ENCODE data around the gene METTL9.
"Not testable (repeated sequence)": the region's sequence is repeated elsewhere in the genome, so short reads cannot be mapped to it uniquely, and the experiment has no call there.

Gene METTL9

GRCh38 chr16:21603928-21604327, 4.6 kb downstream of the METTL9 start:
- Histone ChIP-seq H3K36me3 (ENCODE audit: insufficient read depth, low read length) (no peaks in the 10 kb centered on the region), H3K4me3 (no peak overlapping the region), H3K27ac (no peak overlapping the region), H3K9me3 (ENCODE audit: low read depth, low read length) (no peaks in the 10 kb centered on the region), H3K9ac (ENCODE audit: insufficient read length) (no peak overlapping the region)
- TF ChIP-seq EZH2 (IDR thresholded peaks at IDR 0.05) (no peak), FOXP2 (optimal IDR thresholded peaks at IDR 0.05; ENCODE audit: control extremely low read depth, extremely low read length, insufficient read depth) (no peak), POLR2AphosphoS5 (IDR thresholded peaks at IDR 0.05; ENCODE audit: borderline replicate concordance, low read depth, low read length) (no peak)
- DNase-seq (ENCODE audit: low read depth, low spot score): no peak

GRCh38 chr16:21605848-21606247, 6.5 kb downstream of the METTL9 start:
- not testable (repeated sequence) for DNase-seq (ENCODE audit: low read depth, low spot score); H3K36me3 ChIP-seq (ENCODE audit: insufficient read depth, low read length)

GRCh38 chr16:21608639-21609328, 9.4 kb downstream of the METTL9 start:
- Histone ChIP-seq H3K9me3 (ENCODE audit: low read depth, low read length) (no peaks in the 10 kb centered on the region), H3K27ac (peak overlapping the region; percentile 19), H3K36me3 (ENCODE audit: insufficient read depth, low read length) (peaks cover 2% of the 10 kb centered on the region; the same call in 1 of the 2 replicates), H3K9ac (ENCODE audit: insufficient read length) (no peak overlapping the region), H3K4me3 (no peak overlapping the region)
- TF ChIP-seq EZH2 (IDR thresholded peaks at IDR 0.05) (no peak), FOXP2 (optimal IDR thresholded peaks at IDR 0.05; ENCODE audit: control extremely low read depth, extremely low read length, insufficient read depth) (no peak), POLR2AphosphoS5 (IDR thresholded peaks at IDR 0.05; ENCODE audit: borderline replicate concordance, low read depth, low read length) (no peak)
- DNase-seq (ENCODE audit: low read depth, low spot score): no peak

More at GRCh38 chr16:21605848-21606247, 6.5 kb downstream of the METTL9 start:
- not testable (repeated sequence) for H3K9me3 ChIP-seq (ENCODE audit: low read depth, low read length); H3K27ac ChIP-seq; H3K9ac ChIP-seq (ENCODE audit: insufficient read length); H3K4me3 ChIP-seq

GRCh38 chr16:21610006-21610544, 10.7 kb downstream of the METTL9 start:
- TF ChIP-seq FOXP2 (optimal IDR thresholded peaks at IDR 0.05; ENCODE audit: control extremely low read depth, extremely low read length, insufficient read depth) (no peak), POLR2AphosphoS5 (IDR thresholded peaks at IDR 0.05; ENCODE audit: borderline replicate concordance, low read depth, low read length) (no peak), EZH2 (IDR thresholded peaks at IDR 0.05) (no peak)
- Histone ChIP-seq H3K9me3 (ENCODE audit: low read depth, low read length) (no peaks in the 10 kb centered on the region), H3K9ac (ENCODE audit: insufficient read length) (no peak overlapping the region), H3K27ac (no peak overlapping the region), H3K4me3 (no peak overlapping the region), H3K36me3 (ENCODE audit: insufficient read depth, low read length) (peaks cover 11% of the 10 kb centered on the region)
- DNase-seq (ENCODE audit: low read depth, low spot score): no peak

- DNase-seq (ENCODE audit: low read depth, low spot score): no peak
- H3K9ac ChIP-seq (ENCODE audit: insufficient read length): no peak overlapping the region
- H3K36me3 ChIP-seq (ENCODE audit: insufficient read depth, low read length): peaks cover 11% of the 10 kb centered on the region
Observed at GRCh38 chr16:21610766-21611165, 11.4 kb downstream of the METTL9 start.

GRCh38 chr16:21611198-21611555, 11.8 kb downstream of the METTL9 start:
- H3K4me3 ChIP-seq: peak overlapping the region; percentile 50
- H3K9me3 ChIP-seq (ENCODE audit: low read depth, low read length): no peaks in the 10 kb centered on the region
- peak overlapping the region; percentile 87 for H3K27ac ChIP-seq
- H3K36me3 ChIP-seq (ENCODE audit: insufficient read depth, low read length): peaks cover 13% of the 10 kb centered on the region
- TF ChIP-seq POLR2AphosphoS5 (IDR thresholded peaks at IDR 0.05; ENCODE audit: borderline replicate concordance, low read depth, low read length): no peak
- no peak for TF ChIP-seq FOXP2 (optimal IDR thresholded peaks at IDR 0.05; ENCODE audit: control extremely low read depth, extremely low read length, insufficient read depth)
- TF ChIP-seq EZH2 (IDR thresholded peaks at IDR 0.05): no peak
- DNase-seq (ENCODE audit: low read depth, low spot score): no peak
- H3K9ac ChIP-seq (ENCODE audit: insufficient read length): no peak overlapping the region

More at GRCh38 chr16:21610766-21611165, 11.4 kb downstream of the METTL9 start:
- Histone ChIP-seq H3K4me3 (0 out of 2 replicates have a peak overlapping the region, but pooled peaks have one; percentile 50), H3K9me3 (ENCODE audit: low read depth, low read length) (no peaks in the 10 kb centered on the region), H3K27ac (peak overlapping the region; percentile 87)
- TF ChIP-seq POLR2AphosphoS5 (IDR thresholded peaks at IDR 0.05; ENCODE audit: borderline replicate concordance, low read depth, low read length): no peak
- no peak for TF ChIP-seq EZH2 (IDR thresholded peaks at IDR 0.05)
- TF ChIP-seq FOXP2 (optimal IDR thresholded peaks at IDR 0.05; ENCODE audit: control extremely low read depth, extremely low read length, insufficient read depth): no peak

- no peaks in the 10 kb centered on the region for H3K9me3 ChIP-seq (ENCODE audit: low read depth, low read length)
- H3K27ac ChIP-seq: peak overlapping the region; percentile 87
- DNase-seq (ENCODE audit: low read depth, low spot score): no peak
- peak overlapping the region; percentile 50 for H3K4me3 ChIP-seq
- H3K9ac ChIP-seq (ENCODE audit: insufficient read length): peak overlapping the region; percentile 17
- peaks cover 19% of the 10 kb centered on the region for H3K36me3 ChIP-seq (ENCODE audit: insufficient read depth, low read length)
- TF ChIP-seq FOXP2 (optimal IDR thresholded peaks at IDR 0.05; ENCODE audit: control extremely low read depth, extremely low read length, insufficient read depth): no peak
- TF ChIP-seq POLR2AphosphoS5 (IDR thresholded peaks at IDR 0.05; ENCODE audit: borderline replicate concordance, low read depth, low read length): no peak
- TF ChIP-seq EZH2 (IDR thresholded peaks at IDR 0.05): no peak
Observed at GRCh38 chr16:21611556-21612384, 12.4 kb downstream of the METTL9 start.

GRCh38 chr16:21613361-21613760, 14.0 kb downstream of the METTL9 start:
- Histone ChIP-seq H3K36me3 (ENCODE audit: insufficient read depth, low read length) (peaks cover 20% of the 10 kb centered on the region), H3K27ac (no peak overlapping the region), H3K9ac (ENCODE audit: insufficient read length) (no peak overlapping the region), H3K4me3 (no peak overlapping the region), H3K9me3 (ENCODE audit: low read depth, low read length) (no peaks in the 10 kb centered on the region)
- no peak for DNase-seq (ENCODE audit: low read depth, low spot score)
- TF ChIP-seq FOXP2 (optimal IDR thresholded peaks at IDR 0.05; ENCODE audit: control extremely low read depth, extremely low read length, insufficient read depth) (no peak), EZH2 (IDR thresholded peaks at IDR 0.05) (no peak), POLR2AphosphoS5 (IDR thresholded peaks at IDR 0.05; ENCODE audit: borderline replicate concordance, low read depth, low read length) (no peak)
